Colonic mucosa (tissue), 4 donors: Measurements from ENCODE around the gene RPE65. TPM values are rescaled to one million over a fixed set of nuclear protein-coding genes. Genes with fewer than 3 reads are reported as not detected.

Experiments
- DNase-seq: peaks from one replicate; pipeline ENCODE4 v3.0.0-alpha.2; 2020
- H3K27ac ChIP-seq: fragments of 200-600 bp; one replicate; pipeline ENCODE4 v1.8.0; 2021
- H3K27me3 ChIP-seq: fragments of 200-600 bp; one replicate; pipeline ENCODE4 v1.8.0; 2021
- H3K36me3 ChIP-seq: fragments of 200-600 bp; one replicate; pipeline ENCODE4 v1.8.0; 2021
- H3K4me1 ChIP-seq: fragments of 200-600 bp; one replicate; pipeline ENCODE4 v1.8.0; 2021; ENCODE audit warnings: mild to moderate bottlenecking
- H3K4me3 ChIP-seq: fragments of 200-600 bp; one replicate; pipeline ENCODE4 v1.8.0; 2021
- H3K9ac ChIP-seq, 2 donors: one replicate each; pipeline ENCODE4 v1.7.0; 2013; ENCODE audit warnings: control low read depth in 2 of 2, low read depth in 2 of 2, low read length in 2 of 2
- H3K9me3 ChIP-seq: fragments of 200-600 bp; one replicate; pipeline ENCODE4 v1.8.0; 2021
- CTCF ChIP-seq: fragments of 200-600 bp; IDR thresholded peaks from one replicate; pipeline ENCODE4 v1.8.0; 2022; ENCODE audit warnings: antibody characterized with exemption, mild to moderate bottlenecking
- intact Hi-C: fragments of 100-400 bp; cut with DNase I; formaldehyde crosslinking; loops from one replicate; pipeline ENCODE4 v1.14.1; 2022
- total RNA-seq, 2 donors: library from RNA; stranded (reverse); fragmentation: NEBNext Ultra II Directional in 1 of 2; extraction: Animal tissue kit (Norgen Biotek cat#: 25700) in 1 of 2; gene quantifications; one replicate each; pipeline ENCODE4 v1.2.1, GENCODE V29; 2021
- donor health status: healthy.
- donor health status: DM: no; HTN: no; CAD: no.
- donor health status: DM: no; HTN: no; CAD: no.

The RPE65 gene
- total RNA-seq, 2 donors from 2014 or later = not detected

- Histone ChIP-seq H3K36me3 (no peaks in the 10 kb centered on the region), H3K4me3 (no peak overlapping the region), H3K27ac (no peak overlapping the region), H3K9ac (no peak overlapping the region), H3K9me3 (no peaks in the 10 kb centered on the region), H3K4me1 (no peaks in the 10 kb centered on the region), H3K27me3 (no peaks in the 10 kb centered on the region)
- intact Hi-C loops = no loop called here
- TF ChIP-seq CTCF = no peak
- no peak for DNase-seq
Observed at GRCh38 chr1:68383092-68383491, 66.7 kb downstream of the RPE65 start.

- no peak overlapping the region for H3K27ac ChIP-seq
Observed at GRCh38 chr1:68379085-68379478, 70.7 kb downstream of the RPE65 start.

More at GRCh38 chr1:68379085-68379478, 70.7 kb downstream of the RPE65 start:
- H3K4me3 ChIP-seq = no peak overlapping the region
- intact Hi-C loops = no loop called here
- H3K9me3 ChIP-seq = no peaks in the 10 kb centered on the region
- no peak overlapping the region for H3K9ac ChIP-seq
- no peaks in the 10 kb centered on the region for H3K4me1 ChIP-seq
- H3K36me3 ChIP-seq = no peaks in the 10 kb centered on the region
- DNase-seq = no peak
- TF ChIP-seq CTCF = no peak
- no peaks in the 10 kb centered on the region for H3K27me3 ChIP-seq

Other genes with a start within 250 kb of the RPE65 start
- 100 to 1,000 TPM in 1 of 2 donors, 10 to 100 TPM in 1; 88.3 to 116 TPM for gene WLS, start 217.4 kb downstream of the RPE65 start, total RNA-seq
- 10 to 100 TPM in 1 of 2 donors, 1 to 10 TPM in 1; 6.1 to 24.1 TPM for gene DEPDC1, start 47.1 kb upstream of the RPE65 start, total RNA-seq